22Rv1 (cell line): Measurements from ENCODE around the gene KCND2.

Experiments
- CTCF ChIP-seq: fragments of 450-650 bp; IDR thresholded peaks from 2 replicates; pipeline ENCODE4 v1.5.1; 2017; ENCODE audit warnings: mild to moderate bottlenecking
- ZFX ChIP-seq: fragments of 450-650 bp; IDR thresholded peaks from 2 replicates; pipeline ENCODE4 v1.6.1; 2017; ENCODE audit warnings: antibody characterized with exemption, borderline replicate concordance

DNA sequence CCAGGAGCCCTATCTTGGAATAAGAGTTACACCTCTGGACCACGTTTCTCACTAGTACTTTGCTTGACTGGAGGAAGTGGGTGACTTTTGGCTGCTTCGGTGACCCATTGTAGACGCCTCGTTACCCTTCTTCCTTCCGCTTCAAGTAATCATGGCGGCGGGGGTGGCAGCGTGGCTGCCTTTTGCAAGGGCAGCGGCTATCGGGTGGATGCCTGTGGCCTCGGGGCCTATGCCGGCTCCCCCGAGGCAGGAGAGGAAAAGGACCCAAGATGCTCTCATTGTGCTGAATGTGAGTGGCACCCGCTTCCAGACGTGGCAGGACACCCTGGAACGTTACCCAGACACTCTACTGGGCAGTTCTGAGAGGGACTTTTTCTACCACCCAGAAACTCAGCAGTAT, 1.5 kb downstream of the KCND2 start:
- TF ChIP-seq CTCF = no peak
- TF ChIP-seq ZFX = no peak
